SK-N-SH (cell line): ENCODE results near the gene STRA8. TPM values are rescaled to one million over a fixed set of nuclear protein-coding genes. Genes with fewer than 3 reads are reported as not detected.

Source experiments
- CTCF ChIA-PET: fragments of 300-600, 350-600 bp; formaldehyde crosslinking; extraction: SDS; loops from one replicate; lab custom pipeline; 2021; lab: Yijun Ruan, JAX
- POLR2A ChIA-PET: fragments of 350-600 bp; sonication (Branson Sonifier 250); formaldehyde crosslinking; extraction: SDS; loops from one replicate; lab custom pipeline; 2020; ENCODE audit warnings: antibody characterized with exemption, inconsistent platforms; lab: Yijun Ruan, JAX
- DNase-seq: peaks from one replicate; pipeline ENCODE4 v3.0.0; 2012
- H2AFZ ChIP-seq: fragments of 200-600 bp; sonication (generic); 2 replicates; pipeline ENCODE4 v1.8.1; 2016; ENCODE audit warnings: antibody characterized with exemption, mild to moderate bottlenecking, low read depth
- H3F3A ChIP-seq: fragments of 200-600 bp; sonication (generic); replicated peaks from 2 replicates; pipeline ENCODE3; 2016; ENCODE audit warnings: antibody characterized with exemption, mild to moderate bottlenecking; ENCODE audit not compliant: insufficient read depth
- H3K27ac ChIP-seq, 2 experiments: fragments of 200-500 bp in 1 of 2; fragments of 200-600 bp in 1 of 2; sonication (Bioruptor generic) in 1 of 2; sonication (generic), shearing (Covaris generic) in 1 of 2; 2 replicates each; pipeline versions ENCODE4 v1.5.1 to v1.6.1; 2014 to 2016; ENCODE audit warnings: low read depth in 2 of 2, inconsistent platforms in 1 of 2, low read length in 1 of 2, mild to moderate bottlenecking in 1 of 2, mixed read lengths in 1 of 2
- H3K27me3 ChIP-seq: fragments of 200-600 bp; sonication (generic), shearing (Covaris generic); 2 replicates; pipeline ENCODE4 v1.6.1; 2016; ENCODE audit warnings: mixed run types; ENCODE audit not compliant: insufficient read depth
- H3K36me3 ChIP-seq, 2 experiments: fragments of 200-500 bp in 1 of 2; fragments of 200-600 bp in 1 of 2; sonication (Bioruptor generic) in 1 of 2; sonication (generic) in 1 of 2; replicated peaks in 1 of 2; 2 replicates each; pipeline versions ENCODE3 to v1.5.1; 2014 to 2016; ENCODE audit warnings: low read length in 1 of 2, mild to moderate bottlenecking in 1 of 2; ENCODE audit not compliant: insufficient read depth in 2 of 2, control insufficient read depth in 1 of 2
- H3K4me1 ChIP-seq, 2 experiments: fragments of 200-500 bp in 1 of 2; fragments of 200-600 bp in 1 of 2; sonication (Bioruptor generic) in 1 of 2; sonication (generic), shearing (Covaris generic) in 1 of 2; 2 replicates each; pipeline versions ENCODE4 v1.5.1 to v1.6.1; 2014 to 2016; ENCODE audit warnings: low read depth in 1 of 2, low read length in 1 of 2, mixed run types in 1 of 2; ENCODE audit not compliant: insufficient read depth in 2 of 2, control insufficient read depth in 1 of 2
- H3K4me2 ChIP-seq: fragments of 200-600 bp; sonication (generic), shearing (Covaris generic); 2 replicates; pipeline ENCODE4 v1.6.1; 2017; ENCODE audit warnings: mixed run types
- H3K4me3 ChIP-seq, 2 experiments: fragments of 200-500 bp in 1 of 2; fragments of 200-600 bp in 1 of 2; sonication (Bioruptor generic) in 1 of 2; sonication (generic), shearing (Covaris generic) in 1 of 2; 2 replicates each; pipeline versions ENCODE4 v1.5.1 to v1.8.1; 2014 to 2016; ENCODE audit warnings: low read depth in 2 of 2, inconsistent platforms in 1 of 2, low read length in 1 of 2, mild to moderate bottlenecking in 1 of 2, mixed read lengths in 1 of 2, moderate library complexity in 1 of 2
- H3K79me2 ChIP-seq: fragments of 200-600 bp; sonication (generic); 2 replicates; pipeline ENCODE4 v1.8.1; 2017; ENCODE audit warnings: mild to moderate bottlenecking; ENCODE audit not compliant: insufficient read depth
- H3K9ac ChIP-seq: fragments of 200-600 bp; sonication (generic); 2 replicates; pipeline ENCODE4 v1.6.1; 2017; ENCODE audit warnings: mixed run types
- H3K9me2 ChIP-seq: fragments of 200-600 bp; sonication (generic); 2 replicates; pipeline ENCODE4 v1.6.1; 2017; ENCODE audit warnings: mixed run types
- H3K9me3 ChIP-seq: fragments of 200-600 bp; sonication (generic); 2 replicates; pipeline ENCODE4 v1.6.1; 2017; ENCODE audit warnings: mixed run types, mild to moderate bottlenecking, moderate library complexity
- H4K20me1 ChIP-seq: fragments of 200-600 bp; sonication (generic); 2 replicates; pipeline ENCODE4 v1.6.1; 2017; ENCODE audit warnings: mild to moderate bottlenecking, mixed run types; ENCODE audit not compliant: insufficient read depth
- ELF1 ChIP-seq: IDR thresholded peaks from 2 replicates; pipeline ENCODE4 v1.4.0; 2012
- FOXJ3 ChIP-seq: sonication (generic); formaldehyde crosslinking; IDR thresholded peaks from 2 replicates; pipeline ENCODE4 v1.5.1; 2020; ENCODE audit warnings: mild to moderate bottlenecking, missing genetic modification reagents
- GABPA ChIP-seq: IDR thresholded peaks from 2 replicates; pipeline ENCODE4 v1.4.0; 2012; ENCODE audit warnings: low read depth, mild to moderate bottlenecking
- MEF2A ChIP-seq: IDR thresholded peaks from 2 replicates; pipeline ENCODE4 v1.4.0; 2012; ENCODE audit warnings: low read depth, borderline replicate concordance
- MXI1 ChIP-seq: IDR thresholded peaks from 2 replicates; pipeline ENCODE4 v1.6.1; 2012; ENCODE audit warnings: mild to moderate bottlenecking, low read depth, low read length, improper control_type of control experiment
- PBX3 ChIP-seq: IDR thresholded peaks from 2 replicates; pipeline ENCODE4; 2012
- RCOR1 ChIP-seq: fragments of 150-350 bp; IDR thresholded peaks from 2 replicates; pipeline ENCODE4 v1.6.1; 2017; ENCODE audit warnings: antibody characterized with exemption, low read length
- SIN3A ChIP-seq: IDR thresholded peaks from 2 replicates; pipeline ENCODE4 v1.6.1; 2012; ENCODE audit warnings: low read depth, mild to moderate bottlenecking, low read length, moderate library complexity, borderline replicate concordance
- TAF1 ChIP-seq: IDR thresholded peaks from 2 replicates; pipeline ENCODE4 v1.6.1; 2012; ENCODE audit warnings: low read depth, mild to moderate bottlenecking, low read length, moderate library complexity, borderline replicate concordance
- TCF12 ChIP-seq: IDR thresholded peaks from 2 replicates; pipeline ENCODE4 v1.4.0; 2012
- WGBS: methylation state at CpG from one replicate; pipeline ENCODE4 v1.1.6; 2017; ENCODE audit warnings: low lambda C conversion rate; 5-methylcytosine and 5-hydroxymethylcytosine counted together
- polyA plus RNA-seq, 3 experiments: library from polyadenylated mRNA; depleted of rRNA; stranded (reverse); fragments of >200 nt; gene quantifications; 2 replicates each; pipeline ENCODE4 v1.2.3, GENCODE V29; 2012
- TF ChIP-seq, protein P1 (sequence below): IDR thresholded peaks from 2 replicates; pipeline ENCODE4 v1.6.1; 2012; ENCODE audit warnings: mild to moderate bottlenecking, low read depth, low read length, moderate library complexity
- TF ChIP-seq, protein P2 (sequence below): IDR thresholded peaks from 2 replicates; pipeline ENCODE4 v1.4.0; 2012; ENCODE audit warnings: low read depth

Gene STRA8
- polyA plus RNA-seq, 1 of the 3 experiments (the other 2 are of a cell fraction), result not detected

DNA sequence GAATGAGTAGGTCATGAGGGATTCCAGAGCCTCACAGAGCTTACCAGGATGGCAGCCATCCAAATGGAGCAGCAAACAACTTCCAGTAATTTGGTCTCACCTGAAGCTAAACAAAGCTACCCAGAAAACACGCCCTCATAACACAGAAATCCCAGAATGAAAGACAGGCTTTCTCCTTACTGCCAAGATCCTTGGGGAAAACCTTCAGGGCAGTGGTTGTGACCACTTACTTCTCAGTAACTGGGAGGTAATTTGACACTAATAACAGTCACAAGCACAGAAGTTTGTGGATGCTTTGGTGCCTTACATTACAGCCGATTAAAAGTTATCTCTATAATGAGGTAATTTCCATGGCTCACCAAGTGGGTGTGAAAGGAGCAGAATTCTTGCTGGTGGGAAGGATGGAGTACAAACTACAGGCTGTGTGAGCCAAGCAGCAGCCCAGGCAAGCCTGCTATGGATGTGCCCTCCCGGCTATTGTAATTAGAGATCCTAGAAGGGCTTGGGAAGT, 32.8 kb upstream of the STRA8 start (continued):
- TF ChIP-seq FOXJ3 (CRISPR knock-in tag), result no peak

DNA sequence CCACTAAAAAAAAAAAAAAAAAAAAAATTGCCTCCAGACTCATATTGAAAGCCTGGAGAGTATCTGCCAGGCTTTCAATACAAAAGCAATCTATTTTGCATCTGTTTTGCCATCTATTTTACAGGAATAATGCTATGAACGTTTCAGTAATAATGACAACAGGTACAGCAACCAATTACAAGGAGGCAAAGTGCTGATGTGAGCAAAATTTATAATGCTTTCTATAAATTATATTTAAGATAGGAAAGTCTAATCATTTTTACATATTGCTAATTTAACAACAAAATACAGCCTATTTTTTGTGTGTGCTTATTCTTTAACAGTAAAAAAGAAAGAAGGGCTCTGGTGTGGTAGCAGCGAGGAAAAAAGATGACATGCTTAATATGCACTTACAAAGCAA, 32.3 kb upstream of the STRA8 start:
- no peak for DNase-seq
- WGBS, result 56% methylated on average over 2 of the region's 2 CpGs
- Histone ChIP-seq H3K79me2 (no peaks in the 10 kb centered on the region), H3K4me1 (peaks cover 0 to 13% of the 10 kb centered on the region in 2 experiments; a peak in 2 of 4 replicates), H3K4me2 (no peak overlapping the region), H3K9ac (no peak overlapping the region), H3K9me2 (no peaks in the 10 kb centered on the region), H3K27me3 (no peaks in the 10 kb centered on the region), H3K36me3 (peaks cover 4 to 54% of the 10 kb centered on the region in 2 experiments), H3F3A (no peaks in the 10 kb centered on the region), H3K9me3 (no peaks in the 10 kb centered on the region), H3K27ac (no peak overlapping the region), H4K20me1 (no peaks in the 10 kb centered on the region), H2AFZ (no peak overlapping the region), H3K4me3 (no peak overlapping the region)
- POLR2A ChIA-PET, result no interaction called here
- CTCF ChIA-PET, result interaction anchor here (1.5 to 1.6 kb wide), 2 partner anchors 10 to 21 kb away, joined by 6 to 7 read pairs; partner anchors contain the start of gene WDR91
- no peak for TF ChIP-seq GABPA
- TF ChIP-seq RCOR1, result no peak
- no peak for TF ChIP-seq PBX3
- TF ChIP-seq SIN3A, result no peak
- TF ChIP-seq, protein P1, sequence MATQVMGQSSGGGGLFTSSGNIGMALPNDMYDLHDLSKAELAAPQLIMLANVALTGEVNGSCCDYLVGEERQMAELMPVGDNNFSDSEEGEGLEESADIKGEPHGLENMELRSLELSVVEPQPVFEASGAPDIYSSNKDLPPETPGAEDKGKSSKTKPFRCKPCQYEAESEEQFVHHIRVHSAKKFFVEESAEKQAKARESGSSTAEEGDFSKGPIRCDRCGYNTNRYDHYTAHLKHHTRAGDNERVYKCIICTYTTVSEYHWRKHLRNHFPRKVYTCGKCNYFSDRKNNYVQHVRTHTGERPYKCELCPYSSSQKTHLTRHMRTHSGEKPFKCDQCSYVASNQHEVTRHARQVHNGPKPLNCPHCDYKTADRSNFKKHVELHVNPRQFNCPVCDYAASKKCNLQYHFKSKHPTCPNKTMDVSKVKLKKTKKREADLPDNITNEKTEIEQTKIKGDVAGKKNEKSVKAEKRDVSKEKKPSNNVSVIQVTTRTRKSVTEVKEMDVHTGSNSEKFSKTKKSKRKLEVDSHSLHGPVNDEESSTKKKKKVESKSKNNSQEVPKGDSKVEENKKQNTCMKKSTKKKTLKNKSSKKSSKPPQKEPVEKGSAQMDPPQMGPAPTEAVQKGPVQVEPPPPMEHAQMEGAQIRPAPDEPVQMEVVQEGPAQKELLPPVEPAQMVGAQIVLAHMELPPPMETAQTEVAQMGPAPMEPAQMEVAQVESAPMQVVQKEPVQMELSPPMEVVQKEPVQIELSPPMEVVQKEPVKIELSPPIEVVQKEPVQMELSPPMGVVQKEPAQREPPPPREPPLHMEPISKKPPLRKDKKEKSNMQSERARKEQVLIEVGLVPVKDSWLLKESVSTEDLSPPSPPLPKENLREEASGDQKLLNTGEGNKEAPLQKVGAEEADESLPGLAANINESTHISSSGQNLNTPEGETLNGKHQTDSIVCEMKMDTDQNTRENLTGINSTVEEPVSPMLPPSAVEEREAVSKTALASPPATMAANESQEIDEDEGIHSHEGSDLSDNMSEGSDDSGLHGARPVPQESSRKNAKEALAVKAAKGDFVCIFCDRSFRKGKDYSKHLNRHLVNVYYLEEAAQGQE, result no peak
- TF ChIP-seq TCF12, result no peak
- TF ChIP-seq ELF1, result no peak
- TF ChIP-seq, protein P2, sequence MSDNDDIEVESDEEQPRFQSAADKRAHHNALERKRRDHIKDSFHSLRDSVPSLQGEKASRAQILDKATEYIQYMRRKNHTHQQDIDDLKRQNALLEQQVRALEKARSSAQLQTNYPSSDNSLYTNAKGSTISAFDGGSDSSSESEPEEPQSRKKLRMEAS, result no peak
- TF ChIP-seq MXI1, result no peak
- TF ChIP-seq FOXJ3 (CRISPR knock-in tag), result no peak
- TF ChIP-seq TAF1, result no peak
- TF ChIP-seq MEF2A, result no peak
